Kidney capillary endothelial cell (primary cell): Measurements from ENCODE around the gene SMCHD1.

Experiments
- DNase-seq: peaks from one replicate; pipeline ENCODE4 v3.0.0-alpha.2; 2018; ENCODE audit warnings: low spot score

SMCHD1 gene

GRCh38 chr18:2655178-2655953, at the start of gene SMCHD1:
Gene SMCHD1 (plus strand): TSS chr18:2655726. CDS start chr18:2656076, 350 bp downstream.
- peak; percentile 64 for DNase-seq

- no peak for DNase-seq
These were observed 49.2 kb upstream of the SMCHD1 start for GRCh38 chr18:2606335-2606734.

GRCh38 chr18:2609604-2610003, 45.9 kb upstream of the SMCHD1 start:
- no peak for DNase-seq

DNA sequence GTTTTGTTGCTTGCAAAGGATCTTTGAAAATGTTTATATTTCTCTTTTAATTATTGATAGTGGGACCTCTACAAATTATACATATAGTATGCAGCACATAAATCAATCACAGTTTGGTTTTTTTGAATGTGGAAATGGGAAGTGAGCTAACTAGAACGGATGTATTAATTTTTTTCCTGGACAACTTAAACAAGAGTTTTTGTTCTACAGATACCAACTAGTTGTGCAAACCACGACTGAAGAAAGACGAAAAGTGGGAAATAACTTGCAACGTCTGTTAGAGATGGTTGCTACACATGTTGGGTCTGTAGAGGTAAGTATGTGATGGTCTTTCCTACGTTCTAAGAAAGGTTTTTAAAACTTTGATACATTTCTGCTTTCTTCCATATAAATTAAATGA, 45.0 kb upstream of the SMCHD1 start:
- no peak for DNase-seq

- no peak for DNase-seq
These were observed 42.5 kb upstream of the SMCHD1 start for GRCh38 chr18:2612996-2613395.

GRCh38 chr18:2617401-2617998, 38.0 kb upstream of the SMCHD1 start:
- no peak for DNase-seq

GRCh38 chr18:2618009-2618408, 37.5 kb upstream of the SMCHD1 start:
- no peak for DNase-seq

DNA sequence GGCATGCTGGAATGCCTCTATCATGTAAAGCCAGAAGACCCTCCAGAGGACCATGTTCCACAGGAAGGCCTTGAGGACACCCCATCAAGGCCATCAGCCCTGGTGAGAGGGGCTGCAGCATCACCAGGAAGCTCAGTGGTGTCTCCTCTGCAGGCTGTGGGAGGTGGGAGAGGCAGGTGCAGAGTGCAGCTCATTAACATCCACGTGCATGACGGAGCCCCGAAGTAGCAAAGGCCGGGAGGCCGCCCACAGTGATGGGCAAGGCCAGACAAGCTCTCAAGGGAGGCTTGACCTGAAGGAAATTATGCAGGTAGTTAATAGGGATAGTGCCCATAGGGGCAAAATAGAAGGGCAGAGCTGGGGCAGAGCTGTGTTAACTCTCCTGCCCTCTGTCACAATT, 30.3 kb upstream of the SMCHD1 start:
- DNase-seq: no peak

DNA sequence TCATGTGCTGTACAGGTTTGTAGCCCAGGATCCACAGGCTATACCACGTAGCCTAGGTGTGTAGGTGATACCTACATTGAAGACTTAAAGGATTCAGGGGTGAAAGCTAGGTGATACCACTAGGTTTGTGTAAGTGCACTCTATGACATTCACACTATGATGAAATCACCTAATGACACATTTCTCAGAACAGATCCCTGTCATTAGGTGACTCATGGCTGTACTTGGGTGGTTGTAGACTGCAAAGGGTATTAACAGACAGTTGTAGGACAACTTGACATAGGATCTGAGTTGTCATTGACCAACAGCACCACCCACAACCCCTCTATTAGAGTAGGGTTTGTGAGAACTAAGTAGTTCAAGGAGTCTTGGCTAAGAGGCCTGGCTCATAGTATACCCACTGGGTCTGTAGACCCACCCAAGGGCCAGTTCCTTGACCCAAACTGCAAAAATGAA, 27.7 kb upstream of the SMCHD1 start:
- peak; percentile 36 for DNase-seq

DNA sequence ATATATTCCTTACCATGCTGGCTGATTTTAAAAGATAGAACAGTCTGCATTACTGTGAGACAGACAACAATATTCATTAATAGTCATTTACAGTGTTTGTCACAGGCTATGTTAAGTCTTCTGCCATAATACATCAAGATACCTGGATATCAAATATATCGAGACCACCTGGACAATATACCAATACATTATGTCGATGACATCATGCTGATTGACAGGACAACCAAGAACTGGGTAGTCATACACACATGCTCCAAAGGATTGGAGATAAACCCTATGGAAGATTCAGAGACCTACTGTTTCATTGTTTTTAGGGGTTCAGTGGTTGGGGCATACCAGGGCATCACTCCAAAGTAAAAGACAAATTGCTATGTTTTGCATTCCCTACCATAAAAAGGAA, 26.5 kb upstream of the SMCHD1 start:
- DNase-seq: no peak

GRCh38 chr18:2635586-2635985, 19.9 kb upstream of the SMCHD1 start:
- no peak for DNase-seq

GRCh38 chr18:2636126-2636631, 19.3 kb upstream of the SMCHD1 start:
- DNase-seq: no peak

GRCh38 chr18:2641638-2642037, 13.9 kb upstream of the SMCHD1 start:
- DNase-seq: no peak

GRCh38 chr18:2642771-2643170, 12.8 kb upstream of the SMCHD1 start:
- DNase-seq: no peak

GRCh38 chr18:2644535-2644934, 11.0 kb upstream of the SMCHD1 start:
- DNase-seq: no peak

DNA sequence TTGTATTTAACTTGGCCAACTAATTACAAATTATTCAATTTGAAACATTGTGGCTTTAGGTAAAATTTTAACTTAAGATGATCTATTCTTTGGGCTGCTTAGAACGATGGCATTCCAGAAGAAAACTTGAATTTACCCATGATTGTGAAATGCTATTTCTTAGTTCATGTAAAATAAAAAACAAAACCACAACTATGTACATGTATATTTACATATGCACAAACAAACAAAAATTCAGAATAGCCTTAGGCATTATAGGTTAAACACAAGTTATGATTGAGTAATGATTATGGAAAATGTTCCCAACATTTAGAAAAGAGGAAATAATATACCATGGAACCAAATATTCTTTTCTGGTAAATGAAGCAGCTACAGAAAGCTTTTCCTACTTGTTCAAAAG, 3.5 kb upstream of the SMCHD1 start:
- no peak for DNase-seq

DNA sequence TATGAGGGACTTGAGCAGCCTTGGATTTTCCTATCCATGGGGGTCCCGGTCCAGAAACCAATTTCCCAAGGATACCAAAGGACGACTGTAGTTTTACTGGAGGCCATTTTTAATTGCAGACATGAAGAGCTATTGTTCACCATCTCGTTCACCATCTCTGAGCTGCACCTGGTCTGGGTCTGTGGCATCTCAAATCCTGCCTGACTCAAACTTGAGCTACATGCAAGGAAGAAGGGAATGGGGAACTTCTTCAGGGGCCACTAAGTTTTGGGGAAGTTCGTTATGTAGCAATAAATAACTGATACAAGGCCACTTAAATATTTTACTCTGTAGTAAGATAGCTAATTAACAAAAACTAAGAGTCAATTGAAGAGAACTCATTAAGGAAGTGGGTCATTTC, 2.1 kb upstream of the SMCHD1 start:
- no peak for DNase-seq

DNA sequence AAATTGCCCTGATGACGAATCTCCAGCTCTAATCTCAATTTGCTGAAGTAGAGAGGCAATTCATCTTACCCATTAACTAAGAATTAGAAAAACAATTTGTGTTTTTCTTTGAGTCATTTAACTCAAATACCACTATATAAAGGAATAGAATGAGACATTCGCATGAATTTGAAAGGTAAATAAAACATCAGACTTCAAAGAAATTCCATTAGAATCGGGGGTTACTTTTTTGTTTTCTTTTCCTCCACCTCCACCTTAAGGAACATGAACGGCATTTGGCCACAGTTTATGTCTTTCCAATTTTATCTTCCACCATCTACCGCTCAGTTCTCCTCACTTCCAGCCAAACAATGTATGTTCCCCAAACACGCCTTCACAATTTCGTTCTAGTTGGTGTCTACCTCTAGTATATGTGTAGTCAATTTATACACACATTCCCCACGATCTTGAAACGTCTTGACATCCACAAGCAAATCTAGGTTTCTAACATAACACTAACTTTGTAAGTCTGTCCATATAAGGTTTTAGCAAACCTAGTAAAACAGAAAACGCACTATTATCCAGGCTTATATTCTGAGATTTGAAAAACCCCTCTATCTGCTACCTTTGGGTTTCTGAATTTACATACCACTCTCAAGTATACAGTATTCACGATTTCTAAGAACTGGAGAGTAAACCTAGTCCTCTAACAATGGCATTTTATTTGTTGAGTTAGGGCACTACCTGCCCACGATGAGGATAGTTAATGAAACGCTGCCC, 1.2 kb upstream of the SMCHD1 start:
- DNase-seq: no peak

DNA sequence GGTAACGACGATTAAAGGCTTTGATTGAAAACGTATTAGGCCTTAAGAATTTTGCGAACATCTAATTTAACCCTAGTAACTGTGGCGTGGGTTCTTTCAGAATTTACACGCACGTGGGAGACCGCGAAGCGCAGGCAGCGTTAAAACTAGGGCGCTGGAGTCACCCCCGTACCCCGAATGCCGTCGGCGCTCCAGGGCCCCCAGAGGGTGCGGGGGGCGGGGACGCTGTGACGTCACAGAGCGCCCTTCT, 673 bp upstream of the SMCHD1 start:
- no peak for DNase-seq

DNA sequence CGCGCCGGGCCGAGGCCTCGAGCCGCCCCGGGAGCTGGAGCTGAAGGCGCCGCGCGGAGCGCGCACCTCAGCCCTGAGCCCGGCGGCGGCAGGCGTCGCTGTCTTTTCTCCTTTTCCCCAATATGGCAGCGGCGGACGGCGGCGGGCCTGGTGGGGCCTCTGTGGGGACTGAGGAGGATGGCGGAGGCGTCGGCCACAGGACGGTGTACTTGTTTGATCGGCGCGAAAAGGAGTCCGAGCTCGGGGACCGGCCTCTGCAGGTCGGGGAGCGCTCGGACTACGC, 369 bp downstream of the SMCHD1 start:
- DNase-seq: no peak

- DNase-seq: peak; percentile 29
These were observed 883 bp downstream of the SMCHD1 start for GRCh38 chr18:2656237-2656980.

DNA sequence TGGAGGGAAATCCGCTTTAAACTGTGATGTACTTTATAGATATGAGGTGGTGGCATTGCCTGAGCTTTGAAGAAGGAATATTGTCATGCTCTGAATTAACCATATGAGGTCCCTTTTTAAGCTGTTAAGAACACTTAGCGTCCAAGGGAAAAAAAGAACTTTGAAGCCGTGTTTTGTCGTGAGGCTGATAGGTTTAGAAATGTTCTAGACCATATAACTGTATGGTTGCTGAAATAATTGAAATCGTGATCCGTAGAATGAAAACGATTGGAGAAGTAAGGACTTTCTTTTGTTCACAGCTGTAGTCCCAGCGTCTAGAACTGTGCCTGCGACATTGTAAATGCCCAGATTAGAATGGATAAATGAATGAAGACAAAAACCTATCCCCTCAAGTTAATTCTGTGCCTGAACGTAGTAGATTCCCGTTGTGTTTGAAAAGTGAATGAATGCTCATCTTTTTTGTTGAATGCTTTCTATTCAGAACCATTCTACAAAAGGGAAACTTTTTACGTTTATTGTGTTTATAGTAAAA, 1.5 kb downstream of the SMCHD1 start:
- peak; percentile 8 for DNase-seq
